Gastroesophageal sphincter (tissue), 4 donors: ENCODE data around the gene NRP2. TPM values are rescaled to one million over a fixed set of nuclear protein-coding genes. Genes with fewer than 3 reads are reported as not detected.

ENCODE experiments used
- ATAC-seq: fragments of 150-250 bp; one replicate; pipeline ENCODE4 v1.9.1; 2016; ENCODE audit warnings: mild to moderate bottlenecking, moderate library complexity
- H3K27ac ChIP-seq, 4 donors: fragments of 200-600 bp; sonication (generic) in 3 of 4; 1 replicate in 3 of 4; 2 replicates in 1 of 4; pipeline ENCODE4 v1.5.1; 2016 to 2019
- H3K27me3 ChIP-seq: fragments of 200-600 bp; sonication (generic); one replicate; pipeline ENCODE4 v1.5.1; 2019
- H3K36me3 ChIP-seq, 2 donors: fragments of 200-600 bp; sonication (generic); one replicate each; pipeline ENCODE4 v1.5.1; 2019; ENCODE audit warnings: control low read depth in 1 of 2
- H3K4me1 ChIP-seq, 3 donors: fragments of 200-600 bp; sonication (generic); 1 replicate in 2 of 3; 2 replicates in 1 of 3; pipeline ENCODE4 v1.5.1; 2016 to 2019; ENCODE audit warnings: control low read depth in 2 of 3
- H3K4me3 ChIP-seq, 2 donors: fragments of 200-600 bp; sonication (generic); one replicate each; pipeline ENCODE4 v1.5.1; 2019; ENCODE audit warnings: mild to moderate bottlenecking in 1 of 2, moderate library complexity in 1 of 2
- H3K9me3 ChIP-seq, 3 donors: fragments of 200-600 bp; sonication (generic); one replicate each; pipeline ENCODE4 v1.5.1; 2017 to 2019; ENCODE audit warnings: control low read depth in 2 of 3
- CTCF ChIP-seq, 4 experiments: fragments of 200-600 bp in 2 of 4; fragments of 450-650 bp in 2 of 4; sonication (generic) in 1 of 4; IDR thresholded peaks; one replicate each; pipeline ENCODE4 v1.5.1; 2017 to 2019; ENCODE audit warnings: antibody characterized with exemption in 4 of 4, mild to moderate bottlenecking in 2 of 4, moderate library complexity in 2 of 4
- EP300 ChIP-seq: sonication (generic); formaldehyde crosslinking; IDR thresholded peaks from one replicate; pipeline ENCODE4 v1.6.1; 2017; ENCODE audit warnings: antibody characterized with exemption, mild to moderate bottlenecking
- POLR2A ChIP-seq, 2 donors: fragments of 450-650 bp; IDR thresholded peaks; one replicate each; pipeline ENCODE4 v1.6.1; 2017; ENCODE audit warnings: antibody characterized with exemption in 2 of 2, mild to moderate bottlenecking in 2 of 2, moderate library complexity in 1 of 2
- POLR2AphosphoS5 ChIP-seq: sonication (generic); formaldehyde crosslinking; IDR thresholded peaks from one replicate; pipeline ENCODE4 v1.6.1; 2017; ENCODE audit warnings: antibody characterized with exemption
- WGBS, 2 donors: methylation state at CpG; one replicate each; pipeline ENCODE4 v1.1.5; 2018; ENCODE audit warnings: low coverage in 1 of 2; 5-methylcytosine and 5-hydroxymethylcytosine counted together
- total RNA-seq, 4 donors: library from RNA; depleted of rRNA; stranded (reverse); fragments of >200 nt; gene quantifications; one replicate each; pipeline ENCODE4 v1.1.0, GENCODE V29; 2016

The NRP2 gene
- total RNA-seq, 4 donors from 2014 or later = 278 to 466 (median 371) TPM

DNA sequence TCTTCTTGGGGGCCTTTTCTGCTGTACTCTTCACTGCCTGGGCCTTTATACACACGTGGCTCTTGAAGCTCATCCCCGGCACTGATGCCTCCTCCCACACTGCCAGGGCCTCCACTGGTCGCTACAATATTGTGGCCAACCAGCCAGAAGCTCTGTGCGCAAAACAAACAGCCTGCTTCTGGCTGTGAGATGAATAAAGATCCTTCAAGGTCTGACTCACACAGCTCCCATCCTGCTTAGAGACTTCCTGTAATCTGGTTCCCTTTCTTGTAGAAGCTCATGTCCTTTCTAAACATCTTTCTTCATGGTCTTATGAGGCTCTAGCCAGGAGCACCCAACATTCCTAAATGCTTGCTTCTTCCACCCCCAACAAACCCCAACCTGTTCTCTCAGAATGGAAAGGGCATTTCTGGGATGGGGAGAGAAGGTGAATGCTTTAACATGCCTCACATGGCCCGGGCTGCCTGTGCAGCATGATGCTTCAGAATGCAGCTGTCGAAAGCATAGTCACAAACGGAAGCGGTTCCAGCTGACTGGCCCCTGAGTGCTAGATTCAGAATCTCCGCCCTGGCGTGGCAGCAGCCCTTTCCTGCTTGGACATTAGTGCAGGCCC lies 24.6 kb downstream of the NRP2 start:
- H3K4me3 ChIP-seq = no peak overlapping the region
- H3K36me3 ChIP-seq = peaks cover 0 to 10% of the 10 kb centered on the region in 2 donors
- peak overlapping the region; percentile 85 to 96 (median 90) for H3K27ac ChIP-seq
- no peaks in the 10 kb centered on the region for H3K27me3 ChIP-seq
- WGBS, 2 donors = 0 to 7% methylated on average over 2 to 6 of the region's 10 CpGs
- peaks cover 54 to 100% (median 64%) of the 10 kb centered on the region in 3 donors for H3K4me1 ChIP-seq
- ATAC-seq = peak; percentile 87
- no peaks in the 10 kb centered on the region for H3K9me3 ChIP-seq
- TF ChIP-seq EP300 (no peak), POLR2AphosphoS5 (peak; percentile 91), CTCF (IDR thresholded peaks at IDR 0.05) (no peak)

GRCh38 chr2:205708231-205708631 lies 25.9 kb downstream of the NRP2 start:
- Histone ChIP-seq H3K4me1 (peaks cover 55 to 100% (median 63%) of the 10 kb centered on the region in 3 donors), H3K27ac (peak overlapping the region; percentile 85 to 96 (median 90)), H3K27me3 (no peaks in the 10 kb centered on the region), H3K36me3 (peaks cover 0 to 4% of the 10 kb centered on the region in 2 donors), H3K9me3 (no peaks in the 10 kb centered on the region), H3K4me3 (peak overlapping the region in 1 of 2 donors; percentile 13)
- 17 to 51% methylated on average over 1 to 10 of the region's 11 CpGs for WGBS, 2 donors
- TF ChIP-seq POLR2A (IDR thresholded peaks at IDR 0.05) (no peak), POLR2AphosphoS5 (peak; percentile 94)
- ATAC-seq = peak; percentile 68

- H3K36me3 ChIP-seq = peaks cover 0 to 4% of the 10 kb centered on the region in 2 donors
- peak overlapping the region; percentile 85 to 96 (median 90) for H3K27ac ChIP-seq
- ATAC-seq = no peak
- no peaks in the 10 kb centered on the region for H3K27me3 ChIP-seq
- 21 to 55% methylated on average over 2 of the region's 4 CpGs for WGBS, 2 donors
- TF ChIP-seq EP300 = no peak
- TF ChIP-seq CTCF (IDR thresholded peaks at IDR 0.05) = no peak
- TF ChIP-seq POLR2AphosphoS5 = no peak
- TF ChIP-seq POLR2A (IDR thresholded peaks at IDR 0.05) = no peak
- no peak overlapping the region for H3K4me3 ChIP-seq
- no peaks in the 10 kb centered on the region for H3K9me3 ChIP-seq
- peaks cover 47 to 100% (median 63%) of the 10 kb centered on the region in 3 donors for H3K4me1 ChIP-seq
Measured at GRCh38 chr2:205709319-205709718, 27.0 kb downstream of the NRP2 start.

DNA sequence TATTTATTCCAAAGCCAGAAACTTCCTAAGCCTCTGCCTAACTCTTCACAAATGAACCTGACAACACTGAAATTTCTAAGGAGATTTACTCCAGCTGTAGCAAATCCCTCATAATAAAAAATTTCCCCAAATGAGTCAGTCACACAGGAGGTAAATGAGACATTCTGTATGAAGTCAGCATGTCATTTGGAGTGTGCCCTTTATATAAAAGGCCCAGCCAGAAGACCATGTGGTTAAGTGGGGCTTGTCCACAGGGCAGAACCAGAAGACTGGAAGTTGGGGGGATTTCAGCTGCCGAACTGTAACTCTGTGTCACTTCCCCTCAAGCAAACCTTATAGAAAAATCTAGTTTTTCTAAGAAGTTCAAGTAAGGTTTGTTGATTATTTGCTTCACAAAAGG lies 30.2 kb downstream of the NRP2 start:
- Histone ChIP-seq H3K9me3 (no peaks in the 10 kb centered on the region), H3K4me3 (no peak overlapping the region), H3K36me3 (peaks cover 0 to 15% of the 10 kb centered on the region in 2 donors), H3K27me3 (no peaks in the 10 kb centered on the region), H3K4me1 (peaks cover 46 to 100% (median 54%) of the 10 kb centered on the region in 3 donors), H3K27ac (peak overlapping the region; percentile 50 to 96 (median 90))
- 0% methylated on average over 1 of the region's 1 CpG for WGBS, 2 donors
- TF ChIP-seq POLR2A (IDR thresholded peaks at IDR 0.05) (no peak), POLR2AphosphoS5 (peak; percentile 70)
- no peak for ATAC-seq

DNA sequence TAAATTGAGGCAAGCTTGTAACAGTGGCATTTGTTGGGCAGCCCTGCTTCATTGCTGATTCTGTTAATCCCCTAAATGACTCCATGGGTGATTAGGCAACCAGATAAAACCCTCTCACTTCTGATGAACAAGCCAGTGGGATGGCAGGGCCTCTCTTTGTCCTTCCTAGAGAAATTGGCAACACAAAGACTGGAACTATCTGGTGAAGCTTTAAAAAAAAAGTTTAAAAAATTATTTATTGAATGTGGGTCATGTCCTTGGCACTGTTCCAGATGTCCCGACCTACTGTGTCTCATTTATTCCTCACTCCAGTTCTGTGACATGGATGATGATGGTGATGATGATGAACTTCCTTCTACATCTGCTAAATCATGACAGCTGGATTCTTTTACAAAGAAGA lies 30.8 kb downstream of the NRP2 start:
- TF ChIP-seq CTCF (IDR thresholded peaks at IDR 0.05) (no peak), POLR2AphosphoS5 (peak; percentile 41)
- ATAC-seq = no peak
- Histone ChIP-seq H3K4me1 (peaks cover 43 to 100% (median 54%) of the 10 kb centered on the region in 3 donors), H3K36me3 (peaks cover 0 to 15% of the 10 kb centered on the region in 2 donors), H3K4me3 (no peak overlapping the region), H3K9me3 (no peaks in the 10 kb centered on the region), H3K27me3 (no peaks in the 10 kb centered on the region), H3K27ac (peak overlapping the region; percentile 50 to 96 (median 90))
- WGBS, 2 donors = 0% methylated on average over 1 of the region's 1 CpG

DNA sequence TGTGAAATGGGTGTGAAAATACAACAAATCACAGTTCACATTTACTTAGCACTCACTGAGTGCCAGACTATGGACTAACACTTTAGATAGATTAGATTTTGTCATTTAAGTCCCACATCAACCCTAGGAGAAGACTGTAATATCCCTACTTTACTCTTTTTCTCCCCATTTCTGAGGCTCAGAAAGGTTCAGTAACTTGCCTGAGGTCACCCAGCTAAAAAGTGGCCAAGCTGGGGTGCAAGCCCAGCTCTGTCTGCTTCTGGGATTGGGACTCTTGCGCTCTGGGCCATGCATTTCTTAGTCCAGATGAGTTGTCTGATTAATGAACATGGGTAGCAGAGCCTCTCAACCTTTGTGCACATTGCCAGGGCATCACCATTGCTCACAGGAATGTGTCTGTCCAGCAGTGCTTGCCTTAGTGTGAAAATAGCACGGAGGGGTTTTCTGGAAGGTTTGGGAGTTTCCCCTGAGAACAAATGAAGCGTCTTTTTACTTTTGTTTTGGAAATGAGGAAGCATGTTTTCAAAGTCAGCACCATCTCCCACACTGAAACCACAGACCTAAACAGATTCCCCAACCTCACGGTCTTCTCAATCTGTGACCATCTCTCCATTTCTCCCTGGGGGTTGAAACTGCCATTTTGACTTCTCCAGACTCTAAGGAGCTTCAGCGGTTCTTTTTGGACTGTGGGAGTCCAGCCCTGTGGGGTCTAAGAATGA lies 31.9 kb downstream of the NRP2 start:
- Histone ChIP-seq H3K4me3 (no peak overlapping the region), H3K4me1 (peaks cover 42 to 100% (median 51%) of the 10 kb centered on the region in 3 donors), H3K27ac (peak overlapping the region; percentile 50 to 96 (median 90)), H3K36me3 (peaks cover 0 to 25% of the 10 kb centered on the region in 2 donors), H3K9me3 (no peaks in the 10 kb centered on the region), H3K27me3 (no peaks in the 10 kb centered on the region)
- TF ChIP-seq CTCF (IDR thresholded peaks at IDR 0.05) = no peak
- no peak for TF ChIP-seq EP300
- peak; percentile 43 for TF ChIP-seq POLR2AphosphoS5
- TF ChIP-seq POLR2A (IDR thresholded peaks at IDR 0.05) = no peak
- 15 to 26% methylated on average over 5 of the region's 5 CpGs for WGBS, 2 donors
- ATAC-seq = peak; percentile 14
